Measurements from ENCODE around the gene MX2. TPM values are rescaled to one million over a fixed set of nuclear protein-coding genes. Genes with fewer than 3 reads are reported as not detected.

The MX2 gene
- total and polyA plus RNA-seq, 2 of the 8 experiments (the other 6 are each of a cell fraction or from before 2014, with no cell fraction given) = 3.1 to 8.9 TPM

GRCh38 chr21:41363370-41364270, 1.8 kb downstream of the MX2 start:
- CTCF ChIA-PET (ENCODE audit: partially characterized antibody) = interaction anchor here (0.7 to 9.6 kb wide), 4 partner anchors 15 to 95 kb away, joined by 3 to 72 read pairs (median 3); partner anchors contain the start of gene FAM3B
- no peak for DNase-seq (ENCODE audit: low read depth in 1 of 2, low spot score in 2 of 2)
- H3K14ac ChIP-seq (ENCODE audit: insufficient read length) = no peak overlapping the region
- TF ChIP-seq SIRT6 (IDR thresholded peaks at IDR 0.05; ENCODE audit: low read length) (no peak), EGR1 (IDR thresholded peaks at IDR 0.05; ENCODE audit: borderline replicate concordance, low read depth, low read length) (no peak), FOSL1 (IDR thresholded peaks at IDR 0.05; ENCODE audit: insufficient read depth, low read depth, low read length) (no peak), BACH1 (IDR thresholded peaks at IDR 0.05; ENCODE audit: low read length) (no peak), GTF2F1 (IDR thresholded peaks at IDR 0.05; ENCODE audit: borderline replicate concordance, low read depth, low read length) (no peak), CBX5 (IDR thresholded peaks at IDR 0.05; ENCODE audit: low read depth, low read length) (no peak), POU5F1 (IDR thresholded peaks at IDR 0.05; ENCODE audit: low read depth, low read length) (no peak), POLR2AphosphoS5 (IDR thresholded peaks at IDR 0.05; ENCODE audit: low read depth, low read length) (no peak), KDM4A (IDR thresholded peaks at IDR 0.05; ENCODE audit: low read depth, low read length, severe bottlenecking) (no peak), SP2 (IDR thresholded peaks at IDR 0.05; ENCODE audit: low read length) (no peak), TAF1 (IDR thresholded peaks at IDR 0.05; ENCODE audit: low read depth, low read length) (no peak)
- TF ChIP-seq, protein P1, sequence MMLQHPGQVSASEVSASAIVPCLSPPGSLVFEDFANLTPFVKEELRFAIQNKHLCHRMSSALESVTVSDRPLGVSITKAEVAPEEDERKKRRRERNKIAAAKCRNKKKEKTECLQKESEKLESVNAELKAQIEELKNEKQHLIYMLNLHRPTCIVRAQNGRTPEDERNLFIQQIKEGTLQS (IDR thresholded peaks at IDR 0.05; ENCODE audit: insufficient read depth, low read depth, low read length) = no peak

More at GRCh38 chr21:41363370-41364270, 1.8 kb downstream of the MX2 start:
- no peak overlapping the region for H3K4ac ChIP-seq (replicated peaks; ENCODE audit: insufficient read length, low read depth, low read length)
- H2AFZ ChIP-seq (ENCODE audit: low read length) = no peak overlapping the region
- POLR2A ChIA-PET (ENCODE audit: partially characterized antibody) = no interaction called here
- H3K9me3 ChIP-seq (ENCODE audit: insufficient read depth in 2 of 2, low read depth in 1 of 2, low read length in 1 of 2) = no peaks in the 10 kb centered on the region
- H3K27ac ChIP-seq (ENCODE audit: low read depth, low read length) = no peak overlapping the region
- no peak overlapping the region for H3K56ac ChIP-seq (replicated peaks; ENCODE audit: insufficient read length, low read depth, low read length)
- no peak for FAIRE-seq
- no peaks in the 10 kb centered on the region for H3K23me2 ChIP-seq (ENCODE audit: low read depth, low read length)
- H2BK120ac ChIP-seq (replicated peaks; ENCODE audit: low read depth, low read length) = no peak overlapping the region
- no peaks in the 10 kb centered on the region for H3K79me1 ChIP-seq (ENCODE audit: low read depth, low read length)
- no peak overlapping the region for H2BK15ac ChIP-seq (ENCODE audit: low read length)
- H2AK5ac ChIP-seq (ENCODE audit: low read depth, low read length) = no peak overlapping the region
- no peak overlapping the region for H4K5ac ChIP-seq (ENCODE audit: insufficient read length, low read depth, low read length)
- H4K8ac ChIP-seq (ENCODE audit: extremely low read depth, insufficient read depth, low read length) = peak overlapping the region; percentile 31
- no peaks in the 10 kb centered on the region for H3K79me2 ChIP-seq (ENCODE audit: control insufficient read depth in 1 of 2, insufficient read depth in 2 of 2, low read length in 2 of 2)
- no peak overlapping the region for H2BK5ac ChIP-seq (ENCODE audit: low read depth, low read length)
- H3K23ac ChIP-seq (ENCODE audit: insufficient read length) = no peak overlapping the region
- H3K18ac ChIP-seq (ENCODE audit: extremely low read depth, low read length) = no peak overlapping the region
- WGBS, 2 experiments (ENCODE audit: extremely low coverage in 1 of 2, insufficient coverage in 1 of 2, insufficient read length in 1 of 2, insufficient replicate concordance in 2 of 2, low coverage in 1 of 2, low lambda C conversion rate in 2 of 2, missing lambda C conversion rate in 1 of 2) = 90% methylated on average over 18 of the region's 18 CpGs; no CpG with 5 or more reads in 1 of the 2 experiments
- H3K4me1 ChIP-seq (replicated peaks in 1 of 4; ENCODE audit: control insufficient read depth in 3 of 4, insufficient read depth in 4 of 4, low read length in 3 of 4) = peaks cover 0 to 6% (median 5%) of the 10 kb centered on the region in 4 experiments; a peak in 5 of 7 replicates
- H3K36me3 ChIP-seq (ENCODE audit: control insufficient read depth in 2 of 4, insufficient read depth in 4 of 4, low read length in 3 of 4) = no peaks in the 10 kb centered on the region
- peaks cover 0 to under 1% (median 0%) of the 10 kb centered on the region in 4 experiments; a peak in 2 of 7 replicates for H3K27me3 ChIP-seq (replicated peaks in 1 of 4; ENCODE audit: control insufficient read depth in 3 of 4, extremely low read depth in 1 of 4, insufficient read depth in 3 of 4, low read length in 3 of 4)
- H2BK20ac ChIP-seq (ENCODE audit: low read length) = no peak overlapping the region
- H4K20me1 ChIP-seq (replicated peaks in 1 of 2; ENCODE audit: control insufficient read depth in 1 of 2, insufficient read depth in 2 of 2, low read length in 2 of 2) = no peaks in the 10 kb centered on the region
- no peak overlapping the region for H4K91ac ChIP-seq (replicated peaks; ENCODE audit: insufficient read length, low read length)
- no peak overlapping the region for H3K4me3 ChIP-seq (ENCODE audit: extremely low read depth in 1 of 4, insufficient read depth in 2 of 4, low read depth in 3 of 4, low read length in 4 of 4)
- H2BK12ac ChIP-seq (ENCODE audit: low read depth, low read length) = no peak overlapping the region
- H3K9ac ChIP-seq (replicated peaks in 1 of 4; ENCODE audit: extremely low read depth in 1 of 4, low read depth in 3 of 4, low read length in 3 of 4) = no peak overlapping the region
- no peak overlapping the region for H3K4me2 ChIP-seq (ENCODE audit: insufficient read depth in 1 of 2, low read depth in 2 of 2, low read length in 2 of 2)
